ENCODE data around the gene SEMA3C.
"Not testable (repeated sequence)": the region's sequence is repeated elsewhere in the genome, so short reads cannot be mapped to it uniquely, and the experiment has no call there.

SEMA3C gene

DNA sequence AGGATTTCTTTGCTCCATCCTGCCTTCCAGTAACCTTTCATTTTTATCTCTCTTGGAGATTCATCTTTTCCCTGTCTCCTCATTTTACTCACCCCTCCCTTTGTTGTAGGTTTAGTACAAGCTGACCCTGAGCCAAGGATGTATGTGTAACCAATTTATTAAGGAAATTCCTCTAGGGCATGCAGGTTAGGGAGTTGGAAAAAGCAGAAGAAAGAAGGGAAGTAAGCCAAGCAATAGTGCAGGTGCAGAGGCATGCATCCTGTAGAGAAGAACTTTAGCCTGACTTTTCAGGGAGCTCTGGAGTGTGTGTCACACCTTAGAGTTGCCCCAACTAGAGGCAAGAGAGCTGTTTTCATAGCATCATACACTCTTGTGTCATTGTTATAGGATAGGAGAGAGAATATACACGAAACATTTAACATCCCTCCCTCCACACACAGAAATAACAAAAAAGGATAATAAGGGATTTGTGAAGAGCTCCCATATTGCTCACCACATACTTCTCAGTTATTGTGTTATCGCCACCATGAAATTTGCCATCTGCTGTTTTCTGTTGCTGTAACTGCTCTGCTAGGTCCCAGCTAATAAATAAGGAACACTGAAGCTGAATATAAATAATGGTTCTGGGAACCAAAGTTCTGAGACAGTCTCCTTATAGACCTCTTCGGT lies 21.8 kb upstream of the SEMA3C start:
- no peak for TF ChIP-seq CTCF (conservative IDR thresholded peaks at IDR 0.05)
- peak overlapping the region; percentile 6; the same call in 1 of the 2 replicates for H3K27ac ChIP-seq

DNA sequence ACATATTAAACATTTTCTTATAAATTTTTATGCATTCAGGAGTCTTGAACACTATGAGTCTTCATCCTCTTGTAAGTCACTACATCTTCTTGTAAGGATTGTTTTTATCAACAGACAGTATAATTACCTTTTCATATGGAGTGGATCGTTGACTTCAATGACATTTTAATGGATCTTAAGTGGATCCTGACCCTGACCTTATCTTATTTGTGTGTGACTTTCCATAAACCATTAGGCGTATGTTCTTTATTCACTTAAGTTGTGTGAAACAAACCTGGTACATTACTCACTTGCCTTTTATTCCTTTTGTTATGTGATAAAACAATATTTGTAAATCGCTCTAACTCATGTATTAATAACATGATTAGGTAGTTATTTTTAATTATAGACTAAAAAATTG lies 18.5 kb upstream of the SEMA3C start:
- no peak overlapping the region for H3K27ac ChIP-seq
- no peak for TF ChIP-seq CTCF (conservative IDR thresholded peaks at IDR 0.05)

- TF ChIP-seq CTCF (conservative IDR thresholded peaks at IDR 0.05) = no peak
- no peak overlapping the region for H3K27ac ChIP-seq
Observed at GRCh38 chr7:80935991-80936780, 17.3 kb upstream of the SEMA3C start.

GRCh38 chr7:80934321-80934720 lies 15.5 kb upstream of the SEMA3C start:
- no peak for TF ChIP-seq CTCF (conservative IDR thresholded peaks at IDR 0.05)
- no peak overlapping the region for H3K27ac ChIP-seq

DNA sequence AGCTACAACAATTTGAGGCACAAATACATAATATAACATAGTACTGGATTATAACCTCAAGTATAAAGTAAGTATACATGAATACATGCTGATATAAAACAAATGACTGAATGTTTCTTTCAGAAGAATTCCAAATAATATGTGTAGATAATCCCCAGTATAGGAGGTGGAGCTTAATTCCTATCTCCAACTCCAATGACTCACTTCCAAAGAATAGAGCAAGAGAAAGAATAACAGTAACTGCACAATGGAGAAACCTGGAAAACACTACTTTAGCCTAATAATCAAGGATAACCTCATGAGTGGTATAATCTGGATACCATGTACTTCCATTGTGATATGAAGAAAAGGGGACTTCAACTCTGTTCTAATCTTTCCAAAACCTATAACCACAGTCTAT lies 13.7 kb upstream of the SEMA3C start:
- H3K27ac ChIP-seq = no peak overlapping the region
- no peak for TF ChIP-seq CTCF (conservative IDR thresholded peaks at IDR 0.05)

- no peak for TF ChIP-seq CTCF (conservative IDR thresholded peaks at IDR 0.05)
- H3K27ac ChIP-seq = no peak overlapping the region
Observed at GRCh38 chr7:80929619-80930018, 10.8 kb upstream of the SEMA3C start.

DNA sequence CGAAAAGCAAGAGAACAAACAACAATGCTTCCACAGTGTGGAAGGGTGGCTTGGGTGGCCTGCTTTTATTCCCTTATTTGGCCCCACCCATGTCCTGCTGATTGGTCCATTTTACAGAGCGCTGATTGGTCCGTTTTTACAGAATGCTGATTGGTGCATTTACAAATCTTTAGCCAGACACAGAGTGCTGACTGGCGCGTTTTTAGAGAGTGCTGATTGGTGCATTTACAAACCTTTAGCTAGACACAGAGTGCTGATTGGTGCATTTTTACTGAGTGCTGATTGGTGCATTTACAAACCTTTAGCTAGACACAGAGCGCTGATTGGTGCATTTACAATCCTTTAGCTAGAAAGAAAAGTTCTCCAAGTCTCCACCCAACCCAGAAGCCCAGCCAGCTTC lies 8.1 kb upstream of the SEMA3C start:
- not testable (repeated sequence) for H3K27ac ChIP-seq

DNA sequence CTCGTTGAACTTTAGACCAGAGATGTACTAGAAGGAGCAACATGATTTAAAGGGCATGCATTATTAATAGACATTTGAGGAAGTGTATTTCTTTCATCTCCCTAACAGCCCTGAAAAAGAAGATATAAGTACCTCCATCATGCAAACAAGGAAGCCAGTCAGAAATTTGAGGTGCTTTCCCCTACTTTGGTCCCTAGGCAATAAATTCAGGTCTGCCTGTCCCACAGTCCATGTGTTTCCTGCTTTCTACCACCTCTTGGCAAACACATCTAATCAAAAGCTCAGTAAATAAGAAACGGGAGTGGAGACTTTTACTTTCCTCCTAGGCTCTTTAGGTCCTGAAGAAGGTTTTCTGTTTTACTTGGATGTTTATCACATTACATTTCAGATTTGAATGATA lies 5.2 kb upstream of the SEMA3C start:
- TF ChIP-seq CTCF (conservative IDR thresholded peaks at IDR 0.05) = no peak
- peak overlapping the region; percentile 93 for H3K27ac ChIP-seq

All from VCaP (cell line).